Dendritic cell treated with granulocyte-macrophage colony-stimulating factor and Interleukin-4, amounts not matched to agents 40 ng/mL and 50 ng/mL, for 4 days (primary cell): Measurements from ENCODE around the gene PIGM.
"Not testable (repeated sequence)": the region's sequence is repeated elsewhere in the genome, so short reads cannot be mapped to it uniquely, and the experiment has no call there.

ENCODE experiments used
- H3K27ac Mint-ChIP-seq: one replicate; pipeline ENCODE4 v1.8.0; 2022; ENCODE audit warnings: mild to moderate bottlenecking, mixed read lengths
- H3K27me3 Mint-ChIP-seq: one replicate; pipeline ENCODE4 v1.8.0; 2022; ENCODE audit warnings: mild to moderate bottlenecking, mixed read lengths
- H3K36me3 Mint-ChIP-seq: one replicate; pipeline ENCODE4 v1.8.0; 2022; ENCODE audit warnings: low read depth, mixed read lengths
- H3K4me1 Mint-ChIP-seq: one replicate; pipeline ENCODE4 v1.8.0; 2022; ENCODE audit warnings: low read depth, mixed read lengths
- H3K4me3 Mint-ChIP-seq: one replicate; pipeline ENCODE4 v1.8.0; 2022; ENCODE audit warnings: mild to moderate bottlenecking, moderate library complexity, mixed read lengths
- H3K9me3 Mint-ChIP-seq: one replicate; pipeline ENCODE4 v1.8.0; 2022; ENCODE audit warnings: mixed read lengths
- intact Hi-C: fragments of 100-400 bp; cut with micrococcal nuclease; formaldehyde crosslinking; loops from one replicate; pipeline ENCODE4 v1.15.0; 2022

Gene PIGM

GRCh38 chr1:160068225-160068624, 36.4 kb upstream of the PIGM start:
- Mint-ChIP-seq H3K36me3 (no peaks in the 10 kb centered on the region), H3K27ac (no peak overlapping the region), H3K4me3 (no peak overlapping the region), H3K9me3 (no peaks in the 10 kb centered on the region), H3K4me1 (peaks cover 40% of the 10 kb centered on the region), H3K27me3 (peaks cover 57% of the 10 kb centered on the region)
- intact Hi-C loops: no loop called here

GRCh38 chr1:160066829-160067745, 35.3 kb upstream of the PIGM start:
- intact Hi-C loops: no loop called here
- Mint-ChIP-seq H3K27ac (no peak overlapping the region), H3K9me3 (no peaks in the 10 kb centered on the region), H3K4me3 (no peak overlapping the region), H3K4me1 (peaks cover 43% of the 10 kb centered on the region), H3K27me3 (peaks cover 57% of the 10 kb centered on the region), H3K36me3 (no peaks in the 10 kb centered on the region)

GRCh38 chr1:160064746-160065145, 33.0 kb upstream of the PIGM start:
- no peaks in the 10 kb centered on the region for H3K9me3 Mint-ChIP-seq
- intact Hi-C loops: no loop called here
- H3K36me3 Mint-ChIP-seq: no peaks in the 10 kb centered on the region
- no peak overlapping the region for H3K27ac Mint-ChIP-seq
- peaks cover 42% of the 10 kb centered on the region for H3K27me3 Mint-ChIP-seq
- H3K4me3 Mint-ChIP-seq: no peak overlapping the region
- peaks cover 25% of the 10 kb centered on the region for H3K4me1 Mint-ChIP-seq

GRCh38 chr1:160064164-160064563, 32.4 kb upstream of the PIGM start:
- H3K27ac Mint-ChIP-seq: no peak overlapping the region
- H3K36me3 Mint-ChIP-seq: no peaks in the 10 kb centered on the region
- peaks cover 36% of the 10 kb centered on the region for H3K27me3 Mint-ChIP-seq
- no peak overlapping the region for H3K4me3 Mint-ChIP-seq
- peaks cover 23% of the 10 kb centered on the region for H3K4me1 Mint-ChIP-seq
- intact Hi-C loops: no loop called here
- no peaks in the 10 kb centered on the region for H3K9me3 Mint-ChIP-seq

GRCh38 chr1:160063176-160063575, 31.4 kb upstream of the PIGM start:
- H3K36me3 Mint-ChIP-seq: no peaks in the 10 kb centered on the region
- peaks cover 23% of the 10 kb centered on the region for H3K4me1 Mint-ChIP-seq
- intact Hi-C loops: no loop called here
- H3K27me3 Mint-ChIP-seq: peaks cover 27% of the 10 kb centered on the region
- no peak overlapping the region for H3K4me3 Mint-ChIP-seq
- no peak overlapping the region for H3K27ac Mint-ChIP-seq
- no peaks in the 10 kb centered on the region for H3K9me3 Mint-ChIP-seq

GRCh38 chr1:160062230-160062532, 30.4 kb upstream of the PIGM start:
- H3K27ac Mint-ChIP-seq: no peak overlapping the region
- H3K9me3 Mint-ChIP-seq: no peaks in the 10 kb centered on the region
- intact Hi-C loops: no loop called here
- peaks cover 18% of the 10 kb centered on the region for H3K4me1 Mint-ChIP-seq
- peaks cover 23% of the 10 kb centered on the region for H3K27me3 Mint-ChIP-seq
- no peak overlapping the region for H3K4me3 Mint-ChIP-seq
- H3K36me3 Mint-ChIP-seq: no peaks in the 10 kb centered on the region

- H3K9me3 Mint-ChIP-seq: no peaks in the 10 kb centered on the region
- H3K4me1 Mint-ChIP-seq: peaks cover 15% of the 10 kb centered on the region
- H3K27me3 Mint-ChIP-seq: peaks cover 18% of the 10 kb centered on the region
- no peaks in the 10 kb centered on the region for H3K36me3 Mint-ChIP-seq
- intact Hi-C loops: no loop called here
- H3K4me3 Mint-ChIP-seq: no peak overlapping the region
- H3K27ac Mint-ChIP-seq: no peak overlapping the region
These were observed 29.8 kb upstream of the PIGM start for GRCh38 chr1:160061369-160062229.

GRCh38 chr1:160058087-160058486, 26.3 kb upstream of the PIGM start:
- no peak overlapping the region for H3K4me3 Mint-ChIP-seq
- intact Hi-C loops: no loop called here
- peaks cover 31% of the 10 kb centered on the region for H3K27me3 Mint-ChIP-seq

GRCh38 chr1:160056648-160057169, 24.9 kb upstream of the PIGM start:
- H3K36me3 Mint-ChIP-seq: no peaks in the 10 kb centered on the region
- H3K9me3 Mint-ChIP-seq: no peaks in the 10 kb centered on the region
- no peaks in the 10 kb centered on the region for H3K4me1 Mint-ChIP-seq
- peaks cover 38% of the 10 kb centered on the region for H3K27me3 Mint-ChIP-seq
- no peak overlapping the region for H3K4me3 Mint-ChIP-seq
- intact Hi-C loops: no loop called here
- H3K27ac Mint-ChIP-seq: no peak overlapping the region

More at GRCh38 chr1:160058087-160058486, 26.3 kb upstream of the PIGM start:
- Mint-ChIP-seq H3K4me1 (peaks cover 3% of the 10 kb centered on the region), H3K36me3 (no peaks in the 10 kb centered on the region), H3K27ac (no peak overlapping the region), H3K9me3 (no peaks in the 10 kb centered on the region)

- Mint-ChIP-seq H3K9me3 (no peaks in the 10 kb centered on the region), H3K27me3 (peaks cover 45% of the 10 kb centered on the region), H3K4me1 (no peaks in the 10 kb centered on the region), H3K27ac (no peak overlapping the region), H3K36me3 (no peaks in the 10 kb centered on the region), H3K4me3 (no peak overlapping the region)
- intact Hi-C loops: no loop called here
These were observed 22.0 kb upstream of the PIGM start for GRCh38 chr1:160053548-160054365.

GRCh38 chr1:160052936-160053335, 21.1 kb upstream of the PIGM start:
- no peak overlapping the region for H3K4me3 Mint-ChIP-seq
- peaks cover 47% of the 10 kb centered on the region for H3K27me3 Mint-ChIP-seq
- intact Hi-C loops: no loop called here

GRCh38 chr1:160050619-160051018, 18.8 kb upstream of the PIGM start:
- Mint-ChIP-seq H3K36me3 (no peaks in the 10 kb centered on the region), H3K27ac (no peak overlapping the region), H3K27me3 (peaks cover 51% of the 10 kb centered on the region), H3K4me3 (no peak overlapping the region), H3K4me1 (peaks cover 13% of the 10 kb centered on the region), H3K9me3 (no peaks in the 10 kb centered on the region)
- intact Hi-C loops: no loop called here

More at GRCh38 chr1:160052936-160053335, 21.1 kb upstream of the PIGM start:
- Mint-ChIP-seq H3K36me3 (no peaks in the 10 kb centered on the region), H3K27ac (no peak overlapping the region), H3K9me3 (no peaks in the 10 kb centered on the region), H3K4me1 (no peaks in the 10 kb centered on the region)

GRCh38 chr1:160050182-160050581, 18.4 kb upstream of the PIGM start:
- Mint-ChIP-seq H3K4me1 (peaks cover 13% of the 10 kb centered on the region), H3K27me3 (peaks cover 52% of the 10 kb centered on the region)
- H3K9me3 Mint-ChIP-seq, H3K27ac Mint-ChIP-seq, H3K36me3 Mint-ChIP-seq, H3K4me3 Mint-ChIP-seq, intact Hi-C loops: not testable (repeated sequence)
